Measurements from ENCODE around the gene AQP3.

DNA sequence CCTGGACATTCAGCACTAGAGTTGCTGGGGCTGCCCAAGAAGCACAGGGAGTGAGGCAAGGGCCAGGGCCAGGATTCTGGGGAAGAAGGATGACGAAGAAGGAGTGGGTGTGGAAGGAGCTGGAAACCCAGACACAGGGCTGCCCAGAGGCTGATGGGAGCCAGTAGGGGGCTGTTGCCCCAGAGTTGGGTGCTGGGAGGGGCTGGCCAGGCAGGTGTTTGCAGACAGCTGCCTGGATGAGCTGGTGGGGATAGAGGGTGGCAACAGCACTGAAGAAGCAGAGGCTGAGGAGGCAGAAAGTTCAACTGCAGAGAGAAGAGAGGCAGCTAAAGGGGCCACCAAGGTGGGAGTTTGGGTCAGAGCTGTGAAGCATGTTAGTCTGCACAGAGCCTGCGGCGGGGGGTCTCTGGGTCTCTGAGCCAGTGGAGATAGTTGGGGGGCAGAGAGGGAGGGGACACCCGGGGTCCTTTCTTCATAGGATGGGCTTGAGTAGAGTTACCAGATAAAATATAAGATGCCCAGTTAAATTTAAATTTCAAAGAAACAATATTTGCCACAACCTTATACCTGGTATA is 42.5 kb downstream of the AQP3 start:
- TF ChIP-seq, protein P1, sequence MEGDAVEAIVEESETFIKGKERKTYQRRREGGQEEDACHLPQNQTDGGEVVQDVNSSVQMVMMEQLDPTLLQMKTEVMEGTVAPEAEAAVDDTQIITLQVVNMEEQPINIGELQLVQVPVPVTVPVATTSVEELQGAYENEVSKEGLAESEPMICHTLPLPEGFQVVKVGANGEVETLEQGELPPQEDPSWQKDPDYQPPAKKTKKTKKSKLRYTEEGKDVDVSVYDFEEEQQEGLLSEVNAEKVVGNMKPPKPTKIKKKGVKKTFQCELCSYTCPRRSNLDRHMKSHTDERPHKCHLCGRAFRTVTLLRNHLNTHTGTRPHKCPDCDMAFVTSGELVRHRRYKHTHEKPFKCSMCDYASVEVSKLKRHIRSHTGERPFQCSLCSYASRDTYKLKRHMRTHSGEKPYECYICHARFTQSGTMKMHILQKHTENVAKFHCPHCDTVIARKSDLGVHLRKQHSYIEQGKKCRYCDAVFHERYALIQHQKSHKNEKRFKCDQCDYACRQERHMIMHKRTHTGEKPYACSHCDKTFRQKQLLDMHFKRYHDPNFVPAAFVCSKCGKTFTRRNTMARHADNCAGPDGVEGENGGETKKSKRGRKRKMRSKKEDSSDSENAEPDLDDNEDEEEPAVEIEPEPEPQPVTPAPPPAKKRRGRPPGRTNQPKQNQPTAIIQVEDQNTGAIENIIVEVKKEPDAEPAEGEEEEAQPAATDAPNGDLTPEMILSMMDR (IDR thresholded peaks at IDR 0.05): no peak
- TF ChIP-seq EP300 (IDR thresholded peaks at IDR 0.05) (no peak), POLR2AphosphoS5 (IDR thresholded peaks at IDR 0.05) (no peak)

Measured in stomach (tissue), 4 donors.